Smooth muscle cell (in vitro differentiated cells): ENCODE measurements around the gene TBP. TPM values are rescaled to one million over a fixed set of nuclear protein-coding genes. Genes with fewer than 3 reads are reported as not detected.
A peak's percentile ranks its signal among the peaks of the same experiment; 100 is the strongest.

Source experiments
- DNase-seq: peaks from one replicate; lab custom pipeline; 2025; ENCODE audit not compliant: unreplicated experiment; lab: John Stamatoyannopoulos, UW
- H2AFZ ChIP-seq: fragments of 200-600 bp; sonication (generic); 2 replicates; pipeline ENCODE4 v1.6.0; 2016; ENCODE audit warnings: antibody characterized with exemption, low read depth, mild to moderate bottlenecking
- H3F3A ChIP-seq: fragments of 200-600 bp; sonication (generic); 2 replicates; pipeline ENCODE4 v1.6.0; 2017; ENCODE audit warnings: antibody characterized with exemption, low read depth
- H3K27ac ChIP-seq: fragments of 200-600 bp; sonication (generic); 2 replicates; pipeline ENCODE4 v1.5.1; 2016; ENCODE audit warnings: low read depth, mild to moderate bottlenecking
- H3K27me3 ChIP-seq: fragments of 200-600 bp; sonication (generic); 2 replicates; pipeline ENCODE4 v1.6.1; 2016; ENCODE audit warnings: low read depth, mild to moderate bottlenecking
- H3K36me3 ChIP-seq: fragments of 200-600 bp; sonication (generic); 2 replicates; pipeline ENCODE4 v1.5.1; 2016; ENCODE audit warnings: low read depth
- H3K4me1 ChIP-seq: fragments of 200-600 bp; sonication (generic); 2 replicates; pipeline ENCODE4 v1.5.1; 2016; ENCODE audit warnings: low read depth
- H3K4me2 ChIP-seq: fragments of 200-600 bp; sonication (generic); 2 replicates; pipeline ENCODE4 v1.6.0; 2016; ENCODE audit warnings: mild to moderate bottlenecking
- H3K4me3 ChIP-seq: fragments of 200-600 bp; sonication (generic); 2 replicates; pipeline ENCODE4 v1.5.1; 2016; ENCODE audit warnings: mild to moderate bottlenecking
- H3K79me2 ChIP-seq: fragments of 200-600 bp; sonication (generic); 2 replicates; pipeline ENCODE4 v1.6.0; 2016; ENCODE audit warnings: low read depth, mild to moderate bottlenecking
- H3K9ac ChIP-seq: fragments of 200-600 bp; sonication (generic); 2 replicates; pipeline ENCODE4 v1.6.0; 2016; ENCODE audit warnings: low read depth
- H3K9me3 ChIP-seq: fragments of 200-600 bp; sonication (generic); replicated peaks from 2 replicates; pipeline ENCODE4 v1.5.1; 2016; ENCODE audit warnings: low read depth
- H4K20me1 ChIP-seq: fragments of 200-600 bp; sonication (generic); 2 replicates; pipeline ENCODE4 v1.6.0; 2016; ENCODE audit warnings: low read depth
- WGBS: methylation state at CpG from one replicate; pipeline ENCODE4 v1.1.7; 2016; ENCODE audit warnings: low lambda C conversion rate; 5-methylcytosine and 5-hydroxymethylcytosine counted together
- polyA plus RNA-seq: library from polyadenylated mRNA; unstranded; fragments of >200 nt; fragmentation: Nextera tagmentation; extraction: Ambion mirVana; gene quantifications from 2 replicates; pipeline ENCODE4 v1.2.1, GENCODE V29; 2016
- total RNA-seq: library from RNA; depleted of rRNA; stranded (reverse); fragments of >200 nt; gene quantifications from 2 replicates; pipeline ENCODE4 v1.2.3, GENCODE V29; 2014
- TF ChIP-seq, protein P1 (sequence below): fragments of 200-600 bp; sonication (generic); IDR thresholded peaks from 2 replicates; pipeline ENCODE4 v1.5.1; 2017; ENCODE audit warnings: borderline replicate concordance, mild to moderate bottlenecking, antibody characterized with exemption; ENCODE audit not compliant: insufficient read depth, poor library complexity, severe bottlenecking

The TBP gene
- total and polyA plus RNA-seq, 2 experiments from 2014 or later, result 25.6 to 30.1 TPM

DNA sequence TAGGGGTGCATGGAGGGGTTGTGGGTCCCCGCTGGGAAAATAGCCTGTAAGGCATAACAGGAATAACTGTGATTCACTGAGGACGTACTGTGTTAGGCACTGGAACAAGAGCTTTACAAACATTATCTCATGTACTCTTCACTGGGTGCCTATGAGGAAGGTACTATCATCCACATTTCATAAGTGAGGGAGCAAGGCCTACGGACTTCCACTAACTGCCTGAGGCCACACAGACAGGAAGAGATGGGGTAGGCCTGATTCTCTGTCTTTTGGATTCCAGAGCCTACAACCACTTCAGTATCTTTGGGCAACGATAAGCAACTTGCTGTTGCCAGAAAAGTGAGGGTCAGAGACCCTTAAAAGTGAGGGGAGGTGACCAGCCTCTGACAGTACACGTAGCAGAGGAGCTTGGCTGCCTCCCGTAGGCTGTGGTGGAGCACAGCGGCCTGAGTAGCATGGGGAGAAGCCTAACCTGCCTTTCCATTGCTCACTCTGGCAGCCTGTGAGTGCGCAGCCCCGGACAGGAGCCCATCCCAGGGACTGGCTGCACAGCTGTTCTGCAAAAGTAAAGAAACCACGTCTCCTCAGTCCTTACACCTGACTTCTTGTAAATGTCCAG is 31.5 kb upstream of the TBP start:
- Histone ChIP-seq H3K27me3 (peaks cover 18% of the 10 kb centered on the region), H3K27ac (no peak overlapping the region), H3K4me1 (no peaks in the 10 kb centered on the region), H3K36me3 (no peaks in the 10 kb centered on the region), H3K9ac (no peak overlapping the region), H3K4me2 (no peak overlapping the region), H3K79me2 (no peaks in the 10 kb centered on the region), H3F3A (no peaks in the 10 kb centered on the region), H3K4me3 (no peak overlapping the region), H3K9me3 (no peaks in the 10 kb centered on the region), H2AFZ (no peak overlapping the region), H4K20me1 (no peaks in the 10 kb centered on the region)
- DNase-seq, result no peak
- WGBS, result 78% methylated on average over 10 of the region's 10 CpGs
- TF ChIP-seq, protein P1, sequence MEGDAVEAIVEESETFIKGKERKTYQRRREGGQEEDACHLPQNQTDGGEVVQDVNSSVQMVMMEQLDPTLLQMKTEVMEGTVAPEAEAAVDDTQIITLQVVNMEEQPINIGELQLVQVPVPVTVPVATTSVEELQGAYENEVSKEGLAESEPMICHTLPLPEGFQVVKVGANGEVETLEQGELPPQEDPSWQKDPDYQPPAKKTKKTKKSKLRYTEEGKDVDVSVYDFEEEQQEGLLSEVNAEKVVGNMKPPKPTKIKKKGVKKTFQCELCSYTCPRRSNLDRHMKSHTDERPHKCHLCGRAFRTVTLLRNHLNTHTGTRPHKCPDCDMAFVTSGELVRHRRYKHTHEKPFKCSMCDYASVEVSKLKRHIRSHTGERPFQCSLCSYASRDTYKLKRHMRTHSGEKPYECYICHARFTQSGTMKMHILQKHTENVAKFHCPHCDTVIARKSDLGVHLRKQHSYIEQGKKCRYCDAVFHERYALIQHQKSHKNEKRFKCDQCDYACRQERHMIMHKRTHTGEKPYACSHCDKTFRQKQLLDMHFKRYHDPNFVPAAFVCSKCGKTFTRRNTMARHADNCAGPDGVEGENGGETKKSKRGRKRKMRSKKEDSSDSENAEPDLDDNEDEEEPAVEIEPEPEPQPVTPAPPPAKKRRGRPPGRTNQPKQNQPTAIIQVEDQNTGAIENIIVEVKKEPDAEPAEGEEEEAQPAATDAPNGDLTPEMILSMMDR, result peak; percentile 26

DNA sequence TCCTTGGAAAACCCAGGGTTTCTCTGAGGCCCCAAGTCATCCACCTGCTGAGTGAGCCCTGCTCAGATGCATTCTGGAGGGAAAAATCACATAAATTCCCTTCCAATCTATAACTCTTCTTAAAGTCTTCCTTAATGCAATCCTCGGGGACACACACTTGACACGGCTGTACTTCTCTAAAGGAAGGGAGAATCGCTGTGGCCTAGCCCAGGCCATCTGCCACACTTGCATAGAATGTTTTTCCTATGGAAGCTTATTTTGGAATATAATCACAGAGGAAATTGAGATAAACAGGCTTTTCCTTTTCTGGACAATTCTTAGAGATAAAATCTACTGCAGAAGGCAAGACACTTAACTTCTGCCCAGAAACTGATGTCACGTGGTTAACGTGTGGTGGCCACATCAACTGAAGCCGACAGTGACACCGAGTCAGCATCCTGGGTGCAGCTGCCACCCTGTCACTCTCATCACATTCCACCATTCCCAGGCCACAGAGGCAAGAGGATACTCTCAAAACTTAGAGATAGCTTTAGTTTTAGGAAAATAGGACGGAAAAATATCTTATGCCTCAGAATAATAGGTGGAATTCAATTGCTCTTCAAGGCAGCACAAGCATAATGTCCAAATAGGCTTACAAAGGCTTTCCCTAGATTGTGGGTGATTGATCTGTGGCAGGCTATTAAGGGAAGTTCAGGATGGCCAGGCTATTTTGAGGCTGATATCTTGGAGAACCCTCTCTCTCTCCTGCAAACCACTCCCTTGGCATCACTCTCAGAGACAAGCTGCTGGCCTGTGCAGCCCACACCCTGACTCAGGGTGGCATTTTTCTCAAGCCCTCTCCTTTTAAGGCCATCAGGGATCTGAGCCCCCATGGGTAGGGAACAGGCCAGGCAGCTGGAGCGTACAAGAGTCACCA is 30.7 kb upstream of the TBP start:
- Histone ChIP-seq H3K4me1 (no peaks in the 10 kb centered on the region), H3K36me3 (no peaks in the 10 kb centered on the region), H3K27ac (no peak overlapping the region), H3K9me3 (no peaks in the 10 kb centered on the region), H3K4me2 (no peak overlapping the region), H4K20me1 (no peaks in the 10 kb centered on the region), H3F3A (no peaks in the 10 kb centered on the region), H3K79me2 (no peaks in the 10 kb centered on the region), H3K27me3 (peaks cover 14% of the 10 kb centered on the region), H3K9ac (no peak overlapping the region), H2AFZ (no peak overlapping the region), H3K4me3 (no peak overlapping the region)
- 80% methylated on average over 9 of the region's 9 CpGs for WGBS
- TF ChIP-seq, protein P1, result no peak
- DNase-seq, result no peak

DNA sequence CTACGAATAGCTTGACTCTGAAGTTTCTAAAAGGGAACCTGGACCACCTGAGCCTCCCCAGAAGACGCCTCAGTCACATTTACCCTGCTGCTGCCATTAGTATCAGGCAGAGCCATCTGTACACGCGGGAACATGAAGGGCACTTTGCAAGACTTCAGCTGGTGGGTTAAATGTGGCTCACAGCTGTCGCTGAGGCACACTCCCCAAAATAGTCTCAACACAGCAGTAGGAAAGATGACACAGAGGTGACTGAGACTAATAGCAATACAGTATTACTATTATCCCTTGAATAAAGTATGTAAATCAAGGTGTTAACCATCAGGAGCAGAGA is 30.0 kb upstream of the TBP start:
- H3F3A ChIP-seq, result no peaks in the 10 kb centered on the region
- no peak overlapping the region for H3K27ac ChIP-seq
- no peak overlapping the region for H3K4me2 ChIP-seq
- H3K27me3 ChIP-seq, result peaks cover 9% of the 10 kb centered on the region
- no peaks in the 10 kb centered on the region for H3K36me3 ChIP-seq
- DNase-seq, result no peak
- H3K79me2 ChIP-seq, result no peaks in the 10 kb centered on the region
- no peaks in the 10 kb centered on the region for H4K20me1 ChIP-seq
- no peak overlapping the region for H2AFZ ChIP-seq
- H3K4me3 ChIP-seq, result no peak overlapping the region
- TF ChIP-seq, protein P1, result no peak
- WGBS, result 87% methylated on average over 5 of the region's 5 CpGs
- H3K4me1 ChIP-seq, result no peaks in the 10 kb centered on the region
- no peak overlapping the region for H3K9ac ChIP-seq
- no peaks in the 10 kb centered on the region for H3K9me3 ChIP-seq
